Measurements from ENCODE around the gene ROR2.
"Not testable (repeated sequence)": the region's sequence is repeated elsewhere in the genome, so short reads cannot be mapped to it uniquely, and the experiment has no call there.

Gene ROR2

DNA sequence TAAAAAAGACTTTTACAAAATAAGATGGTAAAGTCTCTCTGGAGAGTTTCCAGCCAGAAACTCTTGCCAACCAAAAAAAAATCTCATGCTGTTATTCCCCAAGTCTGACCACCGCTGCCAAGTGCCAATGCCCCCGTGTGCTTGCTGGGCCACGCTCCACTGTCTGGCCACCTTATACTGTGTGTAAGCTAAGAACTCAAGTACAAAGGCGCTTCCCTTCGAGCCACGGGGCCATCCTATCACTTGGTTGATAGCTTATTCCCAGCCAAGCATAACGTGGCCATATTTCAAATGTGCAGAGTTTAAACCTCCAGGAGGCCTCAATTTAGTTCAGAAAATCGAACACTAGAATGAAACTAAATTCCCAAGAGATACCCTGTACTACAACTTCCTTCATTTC is 36.0 kb downstream of the ROR2 start:
- Histone ChIP-seq H3K36me3 (ENCODE audit: insufficient read depth, low read length) (no peaks in the 10 kb centered on the region), H3K9me3 (ENCODE audit: low read depth, low read length) (no peaks in the 10 kb centered on the region), H3K9ac (ENCODE audit: insufficient read length) (no peak overlapping the region), H3K27ac (no peak overlapping the region), H3K4me3 (no peak overlapping the region)
- no peak for DNase-seq (ENCODE audit: low read depth, low spot score)
- no peak for TF ChIP-seq EZH2 (IDR thresholded peaks at IDR 0.05)
- no peak for TF ChIP-seq FOXP2 (optimal IDR thresholded peaks at IDR 0.05; ENCODE audit: control extremely low read depth, extremely low read length, insufficient read depth)
- no peak for TF ChIP-seq POLR2AphosphoS5 (IDR thresholded peaks at IDR 0.05; ENCODE audit: borderline replicate concordance, low read depth, low read length)

DNA sequence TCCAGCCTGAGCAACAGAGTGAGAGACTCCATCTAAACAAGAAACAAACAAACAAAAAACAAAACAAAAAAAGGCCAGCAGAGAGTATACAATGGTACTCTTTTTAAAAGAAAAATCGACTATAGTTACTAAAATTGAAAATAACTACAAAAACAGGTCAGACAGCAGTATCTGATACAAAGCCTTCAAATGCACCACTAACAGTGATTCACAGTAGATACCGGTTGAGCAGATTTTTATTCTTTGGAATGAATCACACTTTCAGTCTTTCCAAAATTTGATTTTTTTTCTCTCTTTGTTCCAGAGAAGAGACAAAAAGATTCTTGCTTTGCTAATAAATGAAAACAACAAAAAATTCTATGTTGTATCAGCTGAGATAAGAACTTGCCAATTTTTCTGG is 36.9 kb downstream of the ROR2 start:
- no peak overlapping the region for H3K27ac ChIP-seq
- H3K4me3 ChIP-seq = no peak overlapping the region
- H3K9ac ChIP-seq (ENCODE audit: insufficient read length) = no peak overlapping the region
- TF ChIP-seq POLR2AphosphoS5 (IDR thresholded peaks at IDR 0.05; ENCODE audit: borderline replicate concordance, low read depth, low read length) = no peak
- TF ChIP-seq FOXP2 (optimal IDR thresholded peaks at IDR 0.05; ENCODE audit: control extremely low read depth, extremely low read length, insufficient read depth) = no peak
- TF ChIP-seq EZH2 (IDR thresholded peaks at IDR 0.05) = no peak
- H3K9me3 ChIP-seq (ENCODE audit: low read depth, low read length) = no peaks in the 10 kb centered on the region
- H3K36me3 ChIP-seq (ENCODE audit: insufficient read depth, low read length) = no peaks in the 10 kb centered on the region
- no peak for DNase-seq (ENCODE audit: low read depth, low spot score)

DNA sequence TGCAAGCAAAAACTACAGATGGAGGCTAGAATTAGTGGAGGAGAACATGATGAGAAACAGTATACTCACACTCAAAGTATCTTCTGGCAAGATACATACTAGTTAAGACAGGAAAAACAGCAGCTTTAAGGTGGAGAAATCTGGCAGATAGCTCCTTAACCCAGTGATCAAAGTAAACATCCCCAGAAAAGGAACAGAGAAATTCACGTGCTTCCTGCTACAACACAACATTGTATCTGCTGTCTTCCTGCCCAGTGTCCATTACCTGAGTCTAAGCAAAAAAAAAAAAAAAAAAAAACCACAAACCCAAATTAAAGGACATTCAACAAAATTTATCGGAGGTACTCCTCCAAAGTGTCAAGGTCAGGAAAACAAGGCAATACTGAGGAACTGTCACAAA is 38.4 kb downstream of the ROR2 start:
- Histone ChIP-seq H3K27ac (no peak overlapping the region), H3K36me3 (ENCODE audit: insufficient read depth, low read length) (no peaks in the 10 kb centered on the region), H3K4me3 (no peak overlapping the region), H3K9ac (ENCODE audit: insufficient read length) (no peak overlapping the region), H3K9me3 (ENCODE audit: low read depth, low read length) (no peaks in the 10 kb centered on the region)
- no peak for DNase-seq (ENCODE audit: low read depth, low spot score)
- TF ChIP-seq EZH2 (IDR thresholded peaks at IDR 0.05) = no peak
- no peak for TF ChIP-seq FOXP2 (optimal IDR thresholded peaks at IDR 0.05; ENCODE audit: control extremely low read depth, extremely low read length, insufficient read depth)
- no peak for TF ChIP-seq POLR2AphosphoS5 (IDR thresholded peaks at IDR 0.05; ENCODE audit: borderline replicate concordance, low read depth, low read length)

DNA sequence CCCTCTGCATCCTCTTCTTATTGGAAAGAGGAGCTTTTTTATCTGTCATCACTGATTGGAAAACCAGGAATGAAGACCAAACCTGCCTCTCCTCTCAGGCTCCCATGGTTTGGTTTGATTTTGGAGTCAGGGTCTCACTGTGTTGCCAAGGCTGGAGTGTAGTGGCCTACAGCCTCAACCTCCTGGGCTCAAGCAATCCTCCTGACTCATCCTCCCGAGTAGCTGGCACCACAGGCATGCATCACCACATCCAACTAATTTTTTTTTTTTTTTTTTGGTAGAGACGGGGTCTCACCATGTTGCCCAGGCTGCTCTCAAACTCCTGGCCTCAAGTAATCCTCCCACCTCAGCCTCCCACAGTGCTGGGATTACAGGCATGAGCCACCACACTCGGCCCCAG is 40.8 kb downstream of the ROR2 start:
- DNase-seq (ENCODE audit: low read depth, low spot score) = not testable (repeated sequence)

DNA sequence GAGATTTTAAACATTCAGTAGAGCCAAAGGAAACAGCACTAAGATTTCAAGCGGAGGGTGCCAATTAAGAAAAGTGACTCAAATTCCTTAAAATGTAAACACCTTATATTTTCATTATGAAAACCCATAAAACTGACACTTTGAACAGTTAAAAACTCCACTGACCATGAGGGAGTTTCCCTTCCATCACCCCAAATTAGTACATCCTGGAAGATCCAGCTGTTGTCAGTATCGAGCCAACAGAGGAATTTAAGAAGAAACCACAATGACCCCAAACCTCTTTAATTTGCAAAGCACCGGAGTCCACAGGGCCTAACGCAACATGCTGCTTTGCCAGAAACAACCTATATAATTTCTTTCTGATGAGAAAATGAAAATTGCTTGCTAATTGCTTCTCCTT is 41.3 kb downstream of the ROR2 start:
- TF ChIP-seq EZH2 (IDR thresholded peaks at IDR 0.05) (no peak), FOXP2 (optimal IDR thresholded peaks at IDR 0.05; ENCODE audit: control extremely low read depth, extremely low read length, insufficient read depth) (no peak), POLR2AphosphoS5 (IDR thresholded peaks at IDR 0.05; ENCODE audit: borderline replicate concordance, low read depth, low read length) (no peak)
- DNase-seq (ENCODE audit: low read depth, low spot score) = no peak
- Histone ChIP-seq H3K36me3 (ENCODE audit: insufficient read depth, low read length) (no peaks in the 10 kb centered on the region), H3K4me3 (no peak overlapping the region), H3K9me3 (ENCODE audit: low read depth, low read length) (no peaks in the 10 kb centered on the region), H3K27ac (no peak overlapping the region), H3K9ac (ENCODE audit: insufficient read length) (no peak overlapping the region)

More for the DNA sequence above, 40.8 kb downstream of the ROR2 start:
- H3K9me3 ChIP-seq (ENCODE audit: low read depth, low read length); H3K27ac ChIP-seq; H3K9ac ChIP-seq (ENCODE audit: insufficient read length); H3K36me3 ChIP-seq (ENCODE audit: insufficient read depth, low read length); H3K4me3 ChIP-seq: not testable (repeated sequence)

DNA sequence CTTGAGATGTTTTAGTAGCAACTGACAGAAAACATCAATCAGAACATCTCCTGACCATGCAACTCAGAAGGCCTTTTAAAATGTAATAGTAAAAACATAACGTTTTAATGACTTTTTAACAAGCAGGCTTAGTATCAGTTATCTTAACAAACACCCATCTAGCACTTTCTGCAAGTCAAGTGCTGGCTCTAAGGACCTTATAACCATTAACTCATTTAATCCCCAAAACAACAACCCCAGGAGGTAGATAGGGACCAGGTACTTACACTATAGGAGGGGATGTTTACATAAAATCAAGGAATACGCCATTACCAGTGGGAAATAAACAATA is 41.8 kb downstream of the ROR2 start:
- Histone ChIP-seq H3K9me3 (ENCODE audit: low read depth, low read length) (no peaks in the 10 kb centered on the region), H3K9ac (ENCODE audit: insufficient read length) (no peak overlapping the region), H3K4me3 (no peak overlapping the region), H3K36me3 (ENCODE audit: insufficient read depth, low read length) (no peaks in the 10 kb centered on the region), H3K27ac (no peak overlapping the region)
- no peak for DNase-seq (ENCODE audit: low read depth, low spot score)
- TF ChIP-seq FOXP2 (optimal IDR thresholded peaks at IDR 0.05; ENCODE audit: control extremely low read depth, extremely low read length, insufficient read depth) (no peak), POLR2AphosphoS5 (IDR thresholded peaks at IDR 0.05; ENCODE audit: borderline replicate concordance, low read depth, low read length) (no peak), EZH2 (IDR thresholded peaks at IDR 0.05) (no peak)

DNA sequence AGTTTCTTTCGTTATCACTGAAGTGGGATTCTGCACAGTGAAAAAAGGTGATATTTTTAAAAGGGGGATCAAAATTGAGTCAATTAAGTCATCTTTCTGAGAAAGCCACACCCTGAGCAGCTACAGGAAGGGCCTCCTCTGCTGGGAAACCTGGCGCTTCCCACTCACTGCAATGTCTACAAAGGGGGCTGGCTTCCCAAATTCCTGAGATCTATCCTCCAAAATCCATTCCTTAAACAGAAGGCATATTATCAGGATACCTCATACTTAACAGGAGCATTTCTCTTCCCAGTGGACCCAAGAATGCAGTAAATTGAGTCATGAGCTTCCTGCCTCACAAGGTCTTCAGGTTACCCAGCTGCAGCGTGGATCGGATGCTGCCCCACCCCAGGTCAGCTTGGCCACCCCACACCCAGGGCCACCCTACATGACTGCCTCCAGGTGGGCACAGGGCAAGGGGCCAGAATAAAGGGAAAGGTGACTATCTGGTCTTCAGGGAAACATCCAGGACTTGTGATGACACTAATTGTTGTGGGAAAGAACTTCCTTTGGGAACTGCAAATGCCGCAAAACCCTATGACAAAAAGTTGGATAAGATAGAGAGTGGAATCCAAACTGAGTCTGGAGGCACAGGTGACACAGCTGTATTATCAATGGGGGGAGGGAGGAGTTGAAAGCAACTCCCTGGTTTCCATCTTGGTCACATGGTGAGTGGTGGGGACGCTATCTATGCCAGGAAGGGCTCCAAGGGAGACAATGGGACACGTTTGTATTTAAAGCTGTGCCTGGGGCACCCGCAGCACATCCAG is 42.3 kb downstream of the ROR2 start:
- TF ChIP-seq EZH2 (IDR thresholded peaks at IDR 0.05) (no peak), FOXP2 (optimal IDR thresholded peaks at IDR 0.05; ENCODE audit: control extremely low read depth, extremely low read length, insufficient read depth) (no peak), POLR2AphosphoS5 (IDR thresholded peaks at IDR 0.05; ENCODE audit: borderline replicate concordance, low read depth, low read length) (no peak)
- Histone ChIP-seq H3K9me3 (ENCODE audit: low read depth, low read length) (no peaks in the 10 kb centered on the region), H3K9ac (ENCODE audit: insufficient read length) (no peak overlapping the region), H3K4me3 (no peak overlapping the region), H3K27ac (no peak overlapping the region), H3K36me3 (ENCODE audit: insufficient read depth, low read length) (no peaks in the 10 kb centered on the region)
- no peak for DNase-seq (ENCODE audit: low read depth, low spot score)

DNA sequence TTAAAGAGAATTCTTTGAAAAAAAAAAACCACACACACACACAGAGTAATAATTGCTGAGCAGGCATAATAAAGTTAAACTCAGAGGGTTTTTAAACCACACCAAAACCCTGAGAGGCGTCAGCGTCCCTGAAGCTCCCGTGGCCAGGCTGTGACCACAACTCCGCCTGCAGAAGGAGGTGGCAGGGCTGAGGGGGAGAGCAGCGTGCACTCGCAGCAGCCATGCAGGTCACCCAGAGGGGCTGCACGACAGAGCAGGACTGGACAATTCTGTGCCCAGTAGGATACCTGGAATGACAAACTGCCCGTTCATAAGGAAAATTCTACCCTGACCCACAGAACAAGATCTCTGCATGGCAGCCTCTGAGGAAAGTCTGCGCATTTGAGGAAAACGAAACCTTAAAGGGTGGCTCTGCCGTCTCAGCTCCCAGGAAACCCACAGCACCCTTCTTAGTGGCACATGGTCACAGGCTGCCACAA is 44.0 kb downstream of the ROR2 start:
- peak; percentile 39 for TF ChIP-seq POLR2AphosphoS5 (IDR thresholded peaks at IDR 0.05; ENCODE audit: borderline replicate concordance, low read depth, low read length)
- no peak for TF ChIP-seq FOXP2 (optimal IDR thresholded peaks at IDR 0.05; ENCODE audit: control extremely low read depth, extremely low read length, insufficient read depth)
- no peak for TF ChIP-seq EZH2 (IDR thresholded peaks at IDR 0.05)
- no peaks in the 10 kb centered on the region for H3K9me3 ChIP-seq (ENCODE audit: low read depth, low read length)
- peak overlapping the region; percentile 21 for H3K27ac ChIP-seq
- no peaks in the 10 kb centered on the region for H3K36me3 ChIP-seq (ENCODE audit: insufficient read depth, low read length)
- H3K4me3 ChIP-seq = peak overlapping the region; percentile 65
- no peak for DNase-seq (ENCODE audit: low read depth, low spot score)
- peak overlapping the region; percentile 31 for H3K9ac ChIP-seq (ENCODE audit: insufficient read length)

DNA sequence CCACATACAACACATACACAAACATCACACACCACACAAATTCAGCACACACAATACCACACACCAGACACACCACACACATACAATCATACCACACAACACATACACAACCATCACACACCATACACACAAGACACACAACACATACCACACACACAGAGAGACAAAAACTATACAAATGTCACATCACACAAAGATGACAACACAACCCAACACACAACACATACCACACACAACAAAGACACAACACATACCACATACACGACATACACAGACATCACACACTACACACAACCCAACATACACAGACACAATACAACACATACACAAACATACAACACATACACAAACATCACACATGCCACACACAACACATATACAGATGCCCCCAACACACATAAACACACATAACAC is 44.8 kb downstream of the ROR2 start:
- H3K36me3 ChIP-seq (ENCODE audit: insufficient read depth, low read length) = no peaks in the 10 kb centered on the region
- DNase-seq (ENCODE audit: low read depth, low spot score) = no peak
- no peak for TF ChIP-seq FOXP2 (optimal IDR thresholded peaks at IDR 0.05; ENCODE audit: control extremely low read depth, extremely low read length, insufficient read depth)
- peak overlapping the region; percentile 21 for H3K27ac ChIP-seq
- no peaks in the 10 kb centered on the region for H3K9me3 ChIP-seq (ENCODE audit: low read depth, low read length)
- no peak overlapping the region for H3K9ac ChIP-seq (ENCODE audit: insufficient read length)
- H3K4me3 ChIP-seq = no peak overlapping the region; the same call in 1 of the 2 replicates

All from SK-N-MC (cell line).